Measurements from ENCODE around the gene REV1. TPM values are rescaled to one million over a fixed set of nuclear protein-coding genes. Genes with fewer than 3 reads are reported as not detected.
A peak's percentile ranks its signal among the peaks of the same experiment; 100 is the strongest.

Gene REV1
- total RNA-seq, 1 donor from 2014 or later = 24.4 TPM

- Histone ChIP-seq H3K4me2 (ENCODE audit: low read length) (no peak overlapping the region), H3K9ac (ENCODE audit: low read length) (no peak overlapping the region), H2AFZ (ENCODE audit: low read depth, low read length) (no peak overlapping the region), H3K27me3 (ENCODE audit: insufficient read depth, low read length) (no peaks in the 10 kb centered on the region), H3K27ac (ENCODE audit: low read depth, low read length) (no peak overlapping the region), H3K79me2 (ENCODE audit: insufficient read depth, low read length) (peaks cover 2% of the 10 kb centered on the region), H3K4me3 (ENCODE audit: insufficient read depth, low read depth, low read length) (no peak overlapping the region), H4K20me1 (ENCODE audit: insufficient read depth, low read length) (peaks cover 14% of the 10 kb centered on the region), H3K4me1 (ENCODE audit: insufficient read depth, low read length) (peaks cover 17% of the 10 kb centered on the region), H3K36me3 (ENCODE audit: insufficient read depth, low read length) (peaks cover 30% of the 10 kb centered on the region), H3K9me3 (ENCODE audit: insufficient read depth, low read depth, low read length) (no peaks in the 10 kb centered on the region)
- FAIRE-seq = no peak
- Mint-ChIP-seq H3K27me3 (ENCODE audit: low read depth, unreplicated experiment) (no peaks in the 10 kb centered on the region), H3K27ac (ENCODE audit: unreplicated experiment) (no peak overlapping the region), H3K36me3 (ENCODE audit: low read depth, unreplicated experiment) (peaks cover 9% of the 10 kb centered on the region), H3K9me3 (ENCODE audit: unreplicated experiment) (no peaks in the 10 kb centered on the region), H3K4me3 (ENCODE audit: unreplicated experiment) (no peak overlapping the region), H3K4me1 (ENCODE audit: low read depth, unreplicated experiment) (peaks cover 22% of the 10 kb centered on the region)
- TF ChIP-seq CTCF (IDR thresholded peaks at IDR 0.05; ENCODE audit: insufficient read depth, low read depth, low read length) (no peak), EZH2 (IDR thresholded peaks at IDR 0.05; ENCODE audit: insufficient read depth, low read length) (no peak)
- DNase-seq (ENCODE audit: low read depth) = peak; percentile 42
Observed at GRCh38 chr2:99425022-99425421, 64.8 kb downstream of the REV1 start.

- H3K36me3 Mint-ChIP-seq (ENCODE audit: low read depth, unreplicated experiment) = peaks cover 9% of the 10 kb centered on the region
- no peak overlapping the region for H3K9ac ChIP-seq (ENCODE audit: low read length)
- no peaks in the 10 kb centered on the region for H3K27me3 Mint-ChIP-seq (ENCODE audit: low read depth, unreplicated experiment)
Observed at GRCh38 chr2:99424371-99424770, 65.4 kb downstream of the REV1 start.

More at GRCh38 chr2:99424371-99424770, 65.4 kb downstream of the REV1 start:
- Mint-ChIP-seq H3K9me3 (ENCODE audit: unreplicated experiment) (no peaks in the 10 kb centered on the region), H3K27ac (ENCODE audit: unreplicated experiment) (no peak overlapping the region), H3K4me3 (ENCODE audit: unreplicated experiment) (no peak overlapping the region), H3K4me1 (ENCODE audit: low read depth, unreplicated experiment) (peaks cover 28% of the 10 kb centered on the region)
- Histone ChIP-seq H3K27me3 (ENCODE audit: insufficient read depth, low read length) (no peaks in the 10 kb centered on the region), H3K79me2 (ENCODE audit: insufficient read depth, low read length) (peaks cover 2% of the 10 kb centered on the region), H3K4me2 (ENCODE audit: low read length) (no peak overlapping the region), H4K20me1 (ENCODE audit: insufficient read depth, low read length) (peaks cover 14% of the 10 kb centered on the region), H3K9me3 (ENCODE audit: insufficient read depth, low read depth, low read length) (no peaks in the 10 kb centered on the region), H3K36me3 (ENCODE audit: insufficient read depth, low read length) (peaks cover 27% of the 10 kb centered on the region), H3K4me3 (ENCODE audit: insufficient read depth, low read depth, low read length) (no peak overlapping the region), H2AFZ (ENCODE audit: low read depth, low read length) (no peak overlapping the region), H3K4me1 (ENCODE audit: insufficient read depth, low read length) (peaks cover 24% of the 10 kb centered on the region), H3K27ac (ENCODE audit: low read depth, low read length) (no peak overlapping the region)
- no peak for DNase-seq (ENCODE audit: low read depth)
- FAIRE-seq = no peak
- TF ChIP-seq EZH2 (IDR thresholded peaks at IDR 0.05; ENCODE audit: insufficient read depth, low read length) = no peak
- TF ChIP-seq CTCF (IDR thresholded peaks at IDR 0.05; ENCODE audit: insufficient read depth, low read depth, low read length) = no peak

All from astrocyte (in vitro differentiated cells and primary cell).